SKM-1 treated with dmso at 0.1 percent for 144 hours (cell line): Measurements from ENCODE around the gene ITGA6.

ENCODE experiments used
- DNase-seq: peaks from one replicate; lab custom pipeline; 2025; ENCODE audit not compliant: unreplicated experiment; lab: John Stamatoyannopoulos, UW

ITGA6 gene

DNA sequence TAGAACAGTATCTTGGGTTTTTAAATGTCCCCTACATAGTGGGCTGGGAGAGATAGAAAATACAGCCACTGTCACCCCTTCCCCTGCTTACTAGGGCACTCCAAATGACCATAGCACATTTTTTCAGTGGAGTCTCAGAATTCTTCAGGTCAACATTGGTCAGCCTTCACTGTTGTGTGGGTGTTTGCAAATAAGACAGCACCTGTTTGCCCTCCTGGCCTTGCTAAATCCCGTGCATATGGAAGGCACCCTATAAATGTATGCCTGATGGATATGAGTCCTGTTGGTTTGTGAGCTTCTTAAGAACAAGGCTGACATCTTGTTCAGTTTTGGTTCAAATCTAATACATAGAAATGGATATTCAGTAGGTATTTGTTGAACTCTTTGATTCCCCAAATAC is 12.5 kb downstream of the ITGA6 start:
- DNase-seq: no peak

DNA sequence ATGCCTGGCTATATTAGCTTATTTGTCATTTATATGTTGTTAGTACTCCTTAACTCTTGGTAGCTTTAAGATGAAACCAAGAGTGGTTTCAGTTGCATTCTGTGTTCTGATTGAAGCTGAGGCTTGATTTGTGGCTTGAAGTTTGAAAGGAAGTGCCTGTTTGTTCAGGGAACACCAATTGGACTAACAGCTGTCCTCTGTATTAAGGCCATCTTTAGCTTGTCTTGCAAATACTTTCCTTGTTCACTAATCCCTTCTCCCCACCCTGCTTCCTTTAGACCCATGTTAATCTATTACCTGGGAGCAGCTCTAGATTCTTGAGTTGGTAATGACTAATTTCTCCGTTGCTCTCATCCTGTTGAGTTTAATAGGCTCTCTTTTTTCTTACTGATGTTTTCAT is 13.4 kb downstream of the ITGA6 start:
- DNase-seq: no peak

DNA sequence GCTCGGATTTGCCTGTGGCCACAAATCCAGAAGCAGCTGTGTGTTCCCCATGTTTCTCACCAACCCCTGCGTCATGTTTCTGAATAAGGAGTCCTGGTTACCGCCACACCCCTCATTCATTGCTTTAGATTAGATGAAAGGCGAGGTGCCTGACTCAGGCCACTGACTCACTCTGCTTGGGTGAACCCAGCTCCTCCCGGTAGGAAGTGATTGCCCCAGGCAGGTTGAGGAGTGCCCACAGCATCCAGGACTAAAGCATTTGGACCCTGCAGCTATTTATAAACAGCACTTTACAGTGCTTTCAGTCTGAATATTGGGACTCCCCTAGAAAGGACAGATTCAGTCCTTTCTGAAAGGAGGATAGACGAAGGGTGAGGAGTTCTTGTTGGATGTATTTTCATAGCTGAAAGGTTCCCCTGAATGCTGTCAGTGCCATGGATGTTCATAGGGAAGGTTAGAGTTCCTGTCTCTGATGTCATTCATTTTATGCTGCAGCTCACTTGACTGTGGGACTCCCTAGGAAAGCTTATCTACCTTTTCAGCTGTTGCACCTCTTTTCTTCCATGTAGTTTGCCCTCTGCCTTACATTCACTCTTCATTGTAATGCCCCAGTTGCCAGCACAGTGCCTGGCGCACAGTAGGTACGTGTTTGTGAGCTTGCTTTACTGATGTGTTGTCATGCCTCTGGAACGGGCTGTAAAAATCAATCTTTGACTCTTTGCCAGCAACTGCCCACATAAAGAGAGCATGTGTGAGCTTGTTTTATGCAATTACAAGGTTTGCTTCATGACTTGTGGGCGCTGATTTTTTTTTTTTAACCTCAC is 14.9 kb downstream of the ITGA6 start:
- DNase-seq: no peak

DNA sequence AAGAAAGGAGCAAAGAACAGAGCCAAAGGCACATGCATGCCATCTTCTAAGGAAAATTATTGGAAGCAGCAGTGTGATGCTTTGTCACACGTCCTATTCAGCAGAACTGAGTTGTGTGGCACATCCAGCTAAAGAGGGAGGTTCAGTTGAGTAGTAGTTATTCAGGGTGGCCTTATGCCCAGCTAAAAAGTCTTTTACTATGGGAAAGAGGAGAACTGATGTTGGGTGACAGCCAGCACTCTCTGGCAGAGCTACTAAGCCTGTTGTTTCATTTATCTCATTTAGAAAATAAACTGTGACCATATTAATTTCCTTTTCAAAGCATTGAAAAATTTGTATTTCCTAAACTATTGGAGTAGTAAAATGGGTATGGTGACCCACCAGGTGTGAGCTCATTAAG is 18.5 kb downstream of the ITGA6 start:
- no peak for DNase-seq

DNA sequence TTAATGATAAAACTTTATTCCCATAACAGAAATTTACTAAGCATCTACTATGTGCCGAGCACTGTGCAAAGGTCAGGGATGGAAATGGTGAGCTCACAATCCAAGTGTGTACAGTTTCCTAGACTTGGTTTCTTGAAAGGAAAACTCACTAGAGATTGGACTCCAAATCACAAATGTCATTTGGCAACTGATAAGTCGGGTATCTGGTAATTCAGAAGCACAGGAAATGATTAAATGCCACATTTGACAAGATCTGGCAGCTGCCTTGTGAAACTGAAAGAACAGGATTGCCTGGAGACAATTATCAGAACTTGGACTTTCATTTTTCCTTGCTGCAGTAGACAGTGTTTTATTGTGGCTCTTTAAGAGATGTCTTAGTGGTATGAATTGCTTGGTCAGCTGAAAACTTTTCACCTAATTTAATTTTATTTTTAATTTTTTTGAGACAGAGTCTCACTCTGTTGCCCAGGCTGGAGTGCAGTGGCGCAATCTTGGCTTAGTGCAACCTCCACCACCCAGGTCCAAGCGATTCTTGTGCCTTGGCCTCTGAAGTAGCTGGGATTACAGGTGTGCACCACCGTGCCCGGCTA is 19.2 kb downstream of the ITGA6 start:
- no peak for DNase-seq

DNA sequence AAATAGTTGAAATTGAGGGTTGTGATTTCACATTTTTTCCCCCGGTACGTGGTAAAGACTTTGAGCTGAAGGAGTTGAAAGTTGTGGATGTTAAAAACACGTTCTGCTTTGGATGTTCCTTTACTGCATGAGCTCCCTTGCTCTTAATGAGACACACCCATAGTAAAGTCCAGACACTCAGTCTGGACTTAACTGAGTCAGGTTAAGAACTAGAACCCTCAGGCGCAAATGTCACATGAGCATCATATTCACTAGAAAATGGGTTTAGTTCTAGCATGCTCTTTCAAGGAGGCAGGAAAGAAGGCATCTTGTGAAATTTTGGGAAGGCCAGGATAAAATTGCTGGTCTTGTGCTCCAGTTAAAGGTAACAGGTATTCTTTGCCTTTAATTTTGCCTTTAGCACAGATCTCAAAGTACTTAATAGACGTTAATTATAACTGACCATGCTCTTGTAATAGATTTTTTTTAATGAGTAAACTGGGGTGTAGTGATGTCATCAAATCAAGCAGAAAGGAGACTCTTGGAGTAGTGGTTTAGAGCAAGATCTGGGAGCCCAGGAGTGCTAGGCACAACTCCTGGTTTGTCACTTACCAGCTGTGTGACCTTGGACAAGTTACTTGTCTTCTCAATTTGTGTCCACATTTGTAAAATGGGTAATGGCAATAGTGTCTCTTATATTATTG is 20.6 kb downstream of the ITGA6 start:
- DNase-seq: no peak

DNA sequence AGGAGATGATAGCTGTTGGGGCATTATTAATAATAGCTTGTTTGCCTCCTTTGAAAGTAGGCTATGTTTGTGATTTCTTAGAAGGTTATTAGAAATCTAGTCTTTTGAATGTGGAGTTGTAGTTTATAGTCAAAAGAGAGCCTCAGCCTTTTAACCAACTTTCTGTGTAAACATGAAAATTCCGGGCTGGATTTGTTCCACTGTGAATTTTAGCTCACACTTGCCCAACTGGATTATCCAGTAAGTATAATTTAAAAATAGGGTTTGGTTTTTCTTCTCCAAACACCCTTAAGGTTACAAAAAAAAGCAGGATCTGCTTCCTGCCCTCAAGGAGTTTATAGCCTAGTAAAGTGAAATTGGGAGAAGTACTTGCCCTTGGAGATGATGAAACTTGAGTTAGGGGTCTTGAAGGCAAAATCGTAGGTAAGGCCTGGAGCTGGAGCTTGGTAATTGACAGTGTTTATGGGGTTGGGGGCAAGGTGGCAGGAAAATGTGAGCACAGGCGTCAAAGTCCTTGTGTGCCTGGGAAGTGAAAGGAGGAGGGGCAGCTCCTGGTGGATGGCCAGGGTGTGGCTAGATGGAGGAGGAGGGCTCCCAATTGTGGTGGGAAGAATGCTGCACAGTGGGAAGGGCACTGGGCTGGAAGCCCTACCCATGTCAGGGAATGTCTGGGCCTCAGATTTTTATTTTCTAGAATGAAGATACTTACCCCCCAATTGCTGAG is 21.3 kb downstream of the ITGA6 start:
- no peak for DNase-seq

DNA sequence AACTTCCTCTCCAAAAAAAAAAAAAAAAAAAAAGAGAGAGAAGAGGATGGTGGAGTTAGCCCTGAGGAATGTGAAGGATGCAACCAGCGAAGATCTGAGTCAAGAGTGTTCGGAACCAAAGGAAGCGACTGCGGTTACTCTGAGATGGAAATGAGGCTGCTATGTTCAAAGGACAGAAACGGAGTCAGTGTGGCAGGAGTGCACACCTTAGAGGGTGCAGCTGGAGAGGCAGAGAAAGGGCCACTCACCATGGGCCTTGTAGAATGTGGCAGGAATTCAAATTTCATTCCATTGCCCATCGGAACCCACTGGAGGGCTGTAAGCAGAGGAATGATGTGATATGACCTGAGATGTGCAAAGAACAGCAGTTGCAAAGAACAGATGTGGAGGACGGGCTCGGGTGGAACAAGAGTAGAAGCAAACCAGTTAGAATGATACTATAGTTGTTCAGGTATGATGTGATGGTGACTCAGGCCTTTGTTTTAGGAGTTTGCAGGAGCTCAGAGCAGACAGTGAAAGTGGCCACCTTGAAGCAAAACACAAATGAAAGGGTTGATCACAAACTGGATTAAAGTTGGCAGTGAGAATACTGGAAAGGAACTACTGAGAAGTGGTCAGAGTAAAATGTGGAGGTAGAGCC is 22.6 kb downstream of the ITGA6 start:
- DNase-seq: no peak

DNA sequence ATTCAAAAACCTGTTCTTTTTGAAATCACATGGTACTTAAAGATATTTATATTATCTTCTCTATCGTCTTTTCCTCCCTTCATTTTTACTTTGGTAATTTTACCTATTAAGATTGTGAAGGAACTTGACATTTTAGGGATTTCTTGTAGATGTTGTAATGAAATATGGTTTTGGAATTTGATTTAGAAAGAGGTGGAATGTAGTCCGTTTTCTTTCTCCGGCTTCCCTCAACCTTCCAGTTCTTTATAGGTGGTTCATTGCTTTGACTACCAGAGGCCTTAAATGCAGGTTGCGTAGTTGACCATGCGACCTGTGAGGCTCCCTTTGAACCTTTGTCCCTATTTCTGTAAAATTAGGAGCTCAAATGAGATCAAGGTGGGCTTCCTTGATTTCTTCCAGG is 24.5 kb downstream of the ITGA6 start:
- no peak for DNase-seq

DNA sequence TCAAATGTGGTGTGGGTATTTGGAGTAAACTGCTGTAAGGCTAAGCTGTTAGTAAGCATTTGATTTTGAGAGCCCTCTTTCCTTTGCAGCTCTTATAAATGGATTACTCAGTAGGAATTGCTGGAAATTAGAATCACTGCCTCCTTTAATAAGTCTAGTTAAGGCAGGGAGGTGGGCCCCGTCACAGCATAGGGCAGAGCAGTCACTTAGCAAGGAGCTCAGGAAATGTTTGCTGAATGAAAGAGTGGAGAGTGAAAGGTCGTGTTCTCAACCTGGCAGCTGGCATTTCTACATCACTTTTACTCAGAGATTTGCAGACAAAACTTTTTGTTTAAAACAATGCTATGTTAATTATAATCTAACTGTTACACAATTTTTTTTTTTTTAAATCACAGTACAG is 25.5 kb downstream of the ITGA6 start:
- no peak for DNase-seq

DNA sequence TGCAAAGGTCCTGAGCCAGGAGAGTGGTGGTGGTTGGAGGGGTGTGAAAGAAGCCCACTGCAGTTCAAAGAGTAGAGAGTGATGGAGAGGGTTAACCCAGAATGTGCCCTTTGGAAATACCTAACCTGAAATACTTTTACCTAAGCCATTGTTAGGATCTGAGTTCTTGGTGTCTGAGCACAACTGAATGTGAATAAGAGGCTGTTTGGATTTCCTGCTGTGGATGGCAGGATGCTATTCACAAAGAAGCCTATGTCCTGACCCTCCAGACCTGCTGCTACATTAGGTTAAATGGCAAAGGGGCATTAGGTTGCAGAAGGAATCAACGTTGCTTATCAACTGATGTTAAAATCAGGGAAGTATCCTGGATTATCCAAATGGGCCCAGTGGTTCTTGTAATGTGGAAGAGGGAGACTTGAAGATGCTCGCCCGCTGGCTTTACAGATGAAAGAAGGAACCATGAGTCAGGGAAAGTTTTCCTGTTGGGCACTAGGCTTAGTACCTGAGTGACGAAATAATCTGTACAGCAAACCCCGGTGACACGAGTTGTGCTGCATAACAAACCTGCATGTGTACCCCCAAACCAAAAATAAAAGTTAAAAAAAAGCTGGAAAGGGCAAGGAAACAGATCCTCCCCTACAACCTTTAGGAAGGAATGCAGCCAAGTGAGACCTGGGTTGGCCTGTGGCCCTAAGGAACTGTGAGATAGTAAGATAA is 27.2 kb downstream of the ITGA6 start:
- DNase-seq: no peak

DNA sequence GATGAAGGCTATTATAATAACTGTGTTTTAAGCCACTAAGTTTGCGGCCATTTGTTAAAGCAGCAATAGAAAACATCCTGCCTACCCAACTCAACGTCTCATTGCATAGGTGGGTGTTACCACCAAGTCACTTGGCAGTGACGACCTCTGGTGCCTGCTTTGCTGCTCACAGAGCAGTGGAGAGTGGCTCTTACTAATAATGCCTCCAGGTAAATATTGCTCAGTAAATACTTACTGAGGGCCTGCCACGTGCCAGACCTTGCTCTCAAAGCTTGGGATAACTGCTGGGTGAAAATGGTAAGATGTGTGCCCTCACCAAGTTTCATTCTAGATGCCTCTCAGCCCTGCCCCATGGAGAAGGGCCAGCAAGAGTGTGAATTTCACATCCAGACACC is 27.7 kb downstream of the ITGA6 start:
- DNase-seq: no peak

DNA sequence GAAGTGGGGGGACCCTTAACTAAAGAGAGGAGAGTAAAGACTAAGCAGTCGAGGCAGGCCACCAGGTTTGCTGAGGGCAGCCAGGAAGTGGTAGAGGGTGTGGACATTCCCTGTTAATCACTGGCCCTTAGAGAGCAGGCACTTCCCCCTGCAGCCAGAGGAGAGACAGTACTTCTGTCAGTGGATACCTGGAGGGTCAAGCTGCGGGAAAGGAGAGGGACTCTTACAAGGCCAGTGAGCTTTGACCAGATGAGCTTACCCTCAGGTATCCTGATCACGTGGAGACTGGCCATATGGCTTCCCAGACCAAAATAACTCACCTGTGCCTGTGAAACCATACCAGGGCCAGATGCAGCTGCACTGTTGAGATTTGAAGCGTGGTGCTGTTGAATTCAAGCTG is 28.6 kb downstream of the ITGA6 start:
- peak; percentile 27 for DNase-seq

DNA sequence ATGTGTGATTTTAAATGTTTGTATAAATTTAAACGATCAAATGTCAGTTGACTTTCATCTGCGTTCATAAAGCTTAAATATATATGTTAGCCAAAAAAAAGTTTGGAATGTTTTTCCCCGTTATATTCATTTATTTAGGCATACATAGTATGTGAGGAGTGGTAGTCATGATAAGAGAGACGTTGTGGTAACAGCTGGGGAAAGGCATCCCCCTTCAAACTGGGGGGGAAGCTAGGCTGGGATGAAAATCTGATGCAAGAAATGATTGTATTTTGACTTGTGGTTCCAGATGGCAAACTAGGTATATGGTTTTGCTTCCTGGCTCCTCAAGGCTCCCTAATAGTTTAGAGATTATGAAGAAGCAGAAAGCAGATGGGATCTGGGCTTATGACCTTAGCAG is 30.1 kb downstream of the ITGA6 start:
- no peak for DNase-seq

DNA sequence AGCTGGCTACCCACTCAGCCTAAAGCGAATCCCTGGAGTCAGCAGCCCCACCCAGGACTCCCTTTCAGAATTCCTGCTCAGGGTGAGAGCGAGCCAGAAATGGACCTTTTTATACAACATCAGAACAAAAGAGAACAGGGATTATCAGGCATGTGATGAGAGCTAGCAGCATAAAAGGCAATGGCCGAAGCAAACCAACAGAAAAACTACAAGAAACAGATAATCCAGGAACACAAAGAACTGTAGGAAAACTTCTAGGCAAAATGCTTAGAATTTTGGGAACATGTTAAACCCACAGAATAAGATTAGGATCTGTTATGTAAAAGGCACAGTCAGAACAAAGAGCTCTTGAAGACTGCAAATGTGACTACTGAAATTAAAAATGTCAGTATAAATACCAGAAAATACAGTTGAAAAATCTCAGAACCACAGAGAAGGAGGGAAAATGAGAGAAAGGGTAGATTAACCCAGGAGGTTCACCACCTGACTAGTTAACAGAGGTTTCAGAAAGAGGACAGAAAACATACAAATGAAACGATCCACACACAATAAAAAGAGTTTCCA is 31.3 kb downstream of the ITGA6 start:
- DNase-seq: no peak

DNA sequence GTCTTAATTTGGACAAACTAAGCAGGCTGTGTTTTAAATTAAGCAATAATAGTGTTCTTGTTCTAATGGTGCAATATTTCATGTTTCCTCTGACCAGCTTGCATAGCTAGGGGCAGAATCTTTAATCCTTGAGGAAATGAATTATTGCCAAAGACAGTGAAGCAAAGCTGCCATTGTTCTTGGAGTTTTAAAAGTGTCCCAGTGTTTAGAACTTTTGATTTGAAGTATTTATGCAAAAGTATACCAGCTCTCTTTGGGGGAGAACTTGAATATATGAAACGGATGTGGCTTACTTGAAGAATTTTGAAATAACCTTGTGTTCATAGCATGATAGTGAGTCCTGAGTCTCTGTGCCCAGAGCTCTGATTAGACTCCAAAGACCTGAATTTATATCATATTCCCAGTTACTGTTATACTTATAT is 33.4 kb downstream of the ITGA6 start:
- peak; percentile 84 for DNase-seq

DNA sequence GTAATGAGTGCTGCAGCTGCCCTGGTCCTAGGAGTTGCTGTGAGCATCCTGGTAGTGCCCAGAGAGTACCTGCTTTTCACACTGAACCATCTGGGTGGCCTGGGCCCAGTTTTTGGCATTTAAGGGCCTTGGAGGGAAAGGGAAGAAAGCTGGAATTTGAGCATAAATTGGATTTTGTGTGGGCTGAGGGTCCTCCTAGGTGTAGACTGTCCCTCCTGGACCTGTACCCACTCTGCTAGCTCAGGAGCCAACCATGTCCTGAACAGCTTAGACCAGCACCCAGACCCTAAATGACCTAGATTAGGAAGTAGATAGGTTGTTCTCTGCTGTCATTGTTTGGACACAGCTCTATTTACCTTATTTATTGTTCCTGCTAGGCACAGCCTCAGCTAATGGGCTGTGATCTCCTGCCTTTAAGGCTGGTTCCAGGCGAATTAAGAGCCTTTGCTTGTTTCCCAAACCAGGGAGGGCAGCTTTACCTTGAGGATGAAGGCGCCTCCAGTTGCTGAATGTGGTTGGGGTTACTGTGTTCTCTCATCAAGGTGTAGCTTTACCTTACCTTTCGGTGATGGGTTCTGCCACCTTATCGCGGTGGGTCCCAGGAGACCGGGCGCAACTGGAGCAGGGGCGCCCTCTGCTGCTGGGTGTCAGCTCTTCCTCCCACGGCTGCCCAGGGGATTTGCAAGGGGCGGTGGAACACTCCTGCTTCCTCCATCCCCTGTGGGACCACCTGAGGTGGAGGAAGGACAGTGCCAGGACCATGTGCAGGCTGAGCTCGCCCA is 34.4 kb downstream of the ITGA6 start:
- peak; percentile 38 for DNase-seq

DNA sequence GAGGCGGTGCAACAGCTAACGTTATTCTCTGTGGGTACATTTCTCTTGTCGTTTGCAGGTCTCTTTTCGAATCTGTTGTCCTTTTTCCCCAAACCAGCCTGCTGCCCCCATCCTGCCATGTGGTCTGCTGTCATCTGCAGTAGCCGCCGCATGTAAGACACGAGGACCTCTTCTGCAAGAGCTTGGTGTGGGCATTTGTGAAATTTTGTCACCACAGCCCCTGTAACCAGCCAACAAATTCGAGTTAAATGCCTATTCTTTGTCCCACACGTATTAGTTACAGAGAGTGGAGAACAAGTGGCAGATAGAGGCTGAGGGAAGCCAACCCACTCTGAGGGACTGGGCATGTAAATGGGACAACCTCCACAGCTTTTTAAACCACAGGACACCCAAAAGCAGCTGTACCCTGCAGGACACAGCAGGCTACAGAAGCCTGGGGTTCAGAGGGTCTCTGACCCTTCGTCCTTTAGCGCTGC is 35.0 kb downstream of the ITGA6 start:
- DNase-seq: no peak

DNA sequence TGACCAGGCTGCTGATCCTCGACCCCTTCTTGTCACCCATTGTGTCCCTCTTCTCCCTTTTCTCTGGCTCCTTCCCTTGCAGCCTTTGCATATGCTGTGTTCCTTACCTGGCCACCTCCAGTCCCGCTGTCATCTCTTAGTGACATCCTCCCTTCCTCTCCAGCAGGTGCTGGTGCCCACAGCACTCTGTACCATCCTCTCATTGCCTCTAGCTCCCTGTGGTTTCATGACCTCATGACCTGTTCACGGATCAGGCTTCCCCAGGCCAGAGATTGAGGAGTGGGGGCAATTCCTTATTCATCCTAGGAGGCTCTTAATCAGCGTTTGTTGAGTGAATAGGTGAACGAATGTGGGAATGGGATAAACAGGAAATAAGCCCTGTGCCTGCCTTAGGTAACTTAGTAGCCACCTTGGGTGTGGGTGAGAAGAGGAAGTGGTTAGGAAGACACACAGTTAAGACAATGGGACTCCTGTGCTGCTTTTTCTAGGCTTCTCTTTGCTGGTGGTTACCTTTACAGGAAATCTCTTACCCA is 35.5 kb downstream of the ITGA6 start:
- peak; percentile 84 for DNase-seq
